T-helper 1 cell treated with Interleukin-12 subunit alpha and Interleukin-12 subunit beta and Interleukin-4 antibody, amounts not matched to agents 30 μg/mL and 1 μg/mL, for 36 hours (primary cell): ENCODE measurements around the gene LYG1.

Experiments
- H3K27ac Mint-ChIP-seq: one replicate; pipeline ENCODE4 v1.8.0; 2021; ENCODE audit warnings: mild to moderate bottlenecking, mixed read lengths
- H3K27me3 Mint-ChIP-seq: one replicate; pipeline ENCODE4 v1.8.0; 2021; ENCODE audit warnings: low read depth, mixed read lengths
- H3K36me3 Mint-ChIP-seq: one replicate; pipeline ENCODE4 v1.8.0; 2021; ENCODE audit warnings: low read depth, mixed read lengths
- H3K4me1 Mint-ChIP-seq: one replicate; pipeline ENCODE4 v1.8.0; 2021; ENCODE audit warnings: low read depth, mixed read lengths
- H3K4me3 Mint-ChIP-seq: one replicate; pipeline ENCODE4 v1.8.0; 2021; ENCODE audit warnings: mild to moderate bottlenecking, moderate library complexity, mixed read lengths
- H3K9me3 Mint-ChIP-seq: one replicate; pipeline ENCODE4 v1.8.0; 2021; ENCODE audit warnings: mixed read lengths

The LYG1 gene

GRCh38 chr2:99238599-99238998 is 62.4 kb downstream of the LYG1 start:
- H3K27ac Mint-ChIP-seq: no peak overlapping the region
- H3K9me3 Mint-ChIP-seq: peaks cover 3% of the 10 kb centered on the region
- H3K4me3 Mint-ChIP-seq: no peak overlapping the region
- no peaks in the 10 kb centered on the region for H3K4me1 Mint-ChIP-seq
- no peaks in the 10 kb centered on the region for H3K36me3 Mint-ChIP-seq
- no peaks in the 10 kb centered on the region for H3K27me3 Mint-ChIP-seq
